DOHH2 (cell line): ENCODE data around the gene PODN.

Experiments
- H3F3A ChIP-seq: fragments of 200-600 bp; sonication (generic), shearing (Covaris generic); 2 replicates; pipeline ENCODE4 v1.6.0; 2016; ENCODE audit warnings: antibody characterized with exemption, mild to moderate bottlenecking; ENCODE audit not compliant: control insufficient read depth, insufficient read depth
- H3K27ac ChIP-seq: fragments of 200-600 bp; sonication (generic); 2 replicates; pipeline ENCODE4 v1.5.1; 2014; ENCODE audit warnings: low read depth, mild to moderate bottlenecking, low read length, moderate library complexity
- H3K27me3 ChIP-seq: fragments of 200-600 bp; sonication (generic); 2 replicates; pipeline ENCODE4 v1.6.1; 2014; ENCODE audit warnings: mild to moderate bottlenecking, low read length, mixed read lengths; ENCODE audit not compliant: control insufficient read depth
- H3K36me3 ChIP-seq: fragments of 200-600 bp; sonication (generic); 2 replicates; pipeline ENCODE4 v1.6.1; 2014; ENCODE audit warnings: mild to moderate bottlenecking, low read length, moderate library complexity, mixed read lengths; ENCODE audit not compliant: control insufficient read depth
- H3K4me1 ChIP-seq: fragments of 200-600 bp; sonication (generic); 2 replicates; pipeline ENCODE4 v1.6.1; 2014; ENCODE audit warnings: mild to moderate bottlenecking, low read length, mixed read lengths; ENCODE audit not compliant: control insufficient read depth
- H3K4me2 ChIP-seq: fragments of 200-600 bp; sonication (generic); 2 replicates; pipeline ENCODE4 v1.6.0; 2014; ENCODE audit warnings: mild to moderate bottlenecking, low read length, moderate library complexity
- H3K4me3 ChIP-seq: fragments of 200-600 bp; sonication (generic); 2 replicates; pipeline ENCODE4 v1.5.1; 2014; ENCODE audit warnings: mild to moderate bottlenecking, low read length, mixed read lengths
- H3K79me2 ChIP-seq: fragments of 200-600 bp; sonication (generic); 2 replicates; pipeline ENCODE4 v1.6.1; 2014; ENCODE audit warnings: mild to moderate bottlenecking, low read length, mixed read lengths; ENCODE audit not compliant: control insufficient read depth
- H3K9me2 ChIP-seq: fragments of 200-600 bp; sonication (generic); replicated peaks from 2 replicates; pipeline ENCODE4 v1.6.1; 2014; ENCODE audit warnings: mild to moderate bottlenecking, low read length, mixed read lengths; ENCODE audit not compliant: control insufficient read depth
- H3K9me3 ChIP-seq: fragments of 200-600 bp; sonication (generic); 2 replicates; pipeline ENCODE4 v1.6.1; 2014; ENCODE audit warnings: antibody characterized with exemption, low read length, mixed read lengths; ENCODE audit not compliant: control insufficient read depth, insufficient read depth
- H4K20me1 ChIP-seq: fragments of 200-600 bp; sonication (generic); 2 replicates; pipeline ENCODE4 v1.6.0; 2014; ENCODE audit warnings: low read depth, mild to moderate bottlenecking, antibody characterized with exemption, low read length, moderate library complexity; ENCODE audit not compliant: control insufficient read depth, insufficient read depth
- CTCF ChIP-seq: fragments of 200-600 bp; sonication (generic); IDR thresholded peaks from one replicate; pipeline ENCODE4 v1.5.1; 2014; ENCODE audit warnings: antibody characterized with exemption, mild to moderate bottlenecking, low read depth, low read length; ENCODE audit not compliant: poor library complexity, severe bottlenecking
- EZH2phosphoT487 ChIP-seq: fragments of 200-600 bp; sonication (generic); IDR thresholded peaks from 2 replicates; pipeline ENCODE4 v1.6.1; 2017; ENCODE audit warnings: borderline replicate concordance, mild to moderate bottlenecking, antibody characterized with exemption, low read length, moderate library complexity, mixed read lengths

PODN gene

DNA sequence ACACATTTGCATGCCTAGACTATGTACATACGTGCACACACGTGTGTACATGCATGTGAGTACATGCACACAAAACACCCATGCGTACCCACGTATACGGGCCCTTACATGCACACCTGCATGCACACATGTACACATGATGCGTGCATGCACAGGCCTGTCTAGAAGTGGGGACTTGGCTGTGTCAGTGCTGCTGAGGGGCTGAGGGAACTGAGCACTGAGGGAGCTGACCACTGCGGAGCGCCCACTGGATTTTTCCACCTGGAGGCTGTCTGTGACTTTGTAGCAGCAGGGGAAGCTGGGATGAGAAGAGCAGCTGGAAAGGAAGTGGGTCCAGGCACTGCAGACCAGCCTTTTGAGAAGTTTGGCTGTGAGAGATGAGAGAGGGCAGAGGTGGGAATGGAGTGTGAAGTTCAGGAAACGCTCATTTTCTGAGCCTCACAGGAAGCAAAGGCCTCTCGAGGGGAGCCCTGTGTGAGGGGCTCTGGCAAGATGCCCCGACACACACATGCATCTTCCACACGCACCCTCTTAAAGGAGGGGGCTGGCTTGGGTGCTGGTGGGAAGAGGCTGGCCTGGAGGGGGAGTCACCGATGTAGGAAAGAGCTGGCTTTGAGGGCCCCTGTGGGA, 20.9 kb downstream of the PODN start:
- Histone ChIP-seq H3K27me3 (no peaks in the 10 kb centered on the region), H3K79me2 (no peaks in the 10 kb centered on the region), H3K4me3 (no peak overlapping the region), H3K27ac (no peak overlapping the region), H3K9me3 (no peaks in the 10 kb centered on the region), H4K20me1 (no peaks in the 10 kb centered on the region), H3F3A (no peaks in the 10 kb centered on the region), H3K4me1 (no peaks in the 10 kb centered on the region), H3K4me2 (no peak overlapping the region), H3K9me2 (no peaks in the 10 kb centered on the region), H3K36me3 (no peaks in the 10 kb centered on the region)
- TF ChIP-seq EZH2phosphoT487 (no peak), CTCF (no peak)

- Histone ChIP-seq H3K4me2 (no peak overlapping the region), H3K9me2 (no peaks in the 10 kb centered on the region), H4K20me1 (no peaks in the 10 kb centered on the region), H3F3A (no peaks in the 10 kb centered on the region), H3K4me1 (no peaks in the 10 kb centered on the region), H3K27ac (no peak overlapping the region), H3K9me3 (no peaks in the 10 kb centered on the region), H3K4me3 (no peak overlapping the region), H3K27me3 (no peaks in the 10 kb centered on the region), H3K79me2 (no peaks in the 10 kb centered on the region), H3K36me3 (no peaks in the 10 kb centered on the region)
- TF ChIP-seq CTCF (no peak), EZH2phosphoT487 (no peak)
Observed at GRCh38 chr1:53083636-53084588, 21.9 kb downstream of the PODN start.

- no peak overlapping the region for H3K4me2 ChIP-seq
- H4K20me1 ChIP-seq, result no peaks in the 10 kb centered on the region
- H3F3A ChIP-seq, result no peaks in the 10 kb centered on the region
- H3K9me2 ChIP-seq, result no peaks in the 10 kb centered on the region
- no peak for TF ChIP-seq EZH2phosphoT487
- no peak for TF ChIP-seq CTCF
- no peaks in the 10 kb centered on the region for H3K27me3 ChIP-seq
- H3K9me3 ChIP-seq, result no peaks in the 10 kb centered on the region
- no peaks in the 10 kb centered on the region for H3K36me3 ChIP-seq
- H3K4me3 ChIP-seq, result no peak overlapping the region
- H3K4me1 ChIP-seq, result no peaks in the 10 kb centered on the region
- H3K79me2 ChIP-seq, result no peaks in the 10 kb centered on the region
- H3K27ac ChIP-seq, result no peak overlapping the region
Observed at GRCh38 chr1:53084589-53084971, 22.6 kb downstream of the PODN start.
